GM12892 (cell line): ENCODE measurements around the gene BRMS1.

Source experiments
- POLR2A ChIP-seq: IDR thresholded peaks from 2 replicates; pipeline ENCODE4 v1.6.1; 2011; ENCODE audit warnings: low read depth, low read length, control low read depth
- TAF1 ChIP-seq: IDR thresholded peaks from 2 replicates; pipeline ENCODE4 v1.6.1; 2011; ENCODE audit warnings: low read depth, mild to moderate bottlenecking, control low read depth, low read length, borderline replicate concordance

GRCh38 chr11:66360406-66361073, 15.6 kb upstream of the BRMS1 start:
- TF ChIP-seq POLR2A = no peak
- TF ChIP-seq TAF1 = no peak
